CD4-positive, alpha-beta T cell treated with Interleukin-6 at 100 ng/mL for 8 hours (primary cell): ENCODE data around the gene ACAD9.
A peak's percentile ranks its signal among the peaks of the same experiment; 100 is the strongest.
"Not testable (repeated sequence)": the region's sequence is repeated elsewhere in the genome, so short reads cannot be mapped to it uniquely, and the experiment has no call there.

Experiments
- DNase-seq: peaks from one replicate; pipeline ENCODE4 v3.0.0-alpha.2; 2020; ENCODE audit warnings: mixed read lengths, low spot score

The ACAD9 gene

GRCh38 chr3:128861491-128861890 lies 17.9 kb upstream of the ACAD9 start:
- no peak for DNase-seq

GRCh38 chr3:128863560-128863959 lies 15.9 kb upstream of the ACAD9 start:
- no peak for DNase-seq

- DNase-seq = no peak
Observed at GRCh38 chr3:128864351-128864811, 15.0 kb upstream of the ACAD9 start.

- not testable (repeated sequence) for DNase-seq
Observed at GRCh38 chr3:128864849-128865804, 14.3 kb upstream of the ACAD9 start.

GRCh38 chr3:128867200-128868125 lies 12.0 kb upstream of the ACAD9 start:
- DNase-seq = no peak

GRCh38 chr3:128870347-128870746 lies 9.1 kb upstream of the ACAD9 start:
- no peak for DNase-seq

- DNase-seq = no peak
Observed at GRCh38 chr3:128872282-128872681, 7.1 kb upstream of the ACAD9 start.

GRCh38 chr3:128872744-128873143 lies 6.7 kb upstream of the ACAD9 start:
- DNase-seq = no peak

GRCh38 chr3:128873244-128874022 lies 6.0 kb upstream of the ACAD9 start:
- DNase-seq = no peak

- DNase-seq = no peak
Observed at GRCh38 chr3:128874481-128875180, 4.8 kb upstream of the ACAD9 start.

- peak; percentile 69 for DNase-seq
Observed at GRCh38 chr3:128875556-128876120, 3.8 kb upstream of the ACAD9 start.

GRCh38 chr3:128878011-128878457 lies 1.4 kb upstream of the ACAD9 start:
- DNase-seq = no peak

- DNase-seq = peak; percentile 9
Observed at GRCh38 chr3:128878556-128879124, 780 bp upstream of the ACAD9 start.

GRCh38 chr3:128879991-128880390 lies 571 bp downstream of the ACAD9 start:
- no peak for DNase-seq

- not testable (repeated sequence) for DNase-seq
Observed at GRCh38 chr3:128880455-128880854, 1.0 kb downstream of the ACAD9 start.

GRCh38 chr3:128881576-128881975 lies 2.2 kb downstream of the ACAD9 start:
- no peak for DNase-seq

GRCh38 chr3:128882719-128883118 lies 3.3 kb downstream of the ACAD9 start:
- DNase-seq = no peak

- no peak for DNase-seq
Observed at GRCh38 chr3:128884992-128885391, 5.6 kb downstream of the ACAD9 start.

- DNase-seq = no peak
Observed at GRCh38 chr3:128889139-128889894, 9.9 kb downstream of the ACAD9 start.
